ENCODE data around the gene NTN3. TPM values are rescaled to one million over a fixed set of nuclear protein-coding genes. Genes with fewer than 3 reads are reported as not detected.

The NTN3 gene
- total and polyA plus RNA-seq, 10 donors: 0.03 to 0.28 (median 0.13) TPM; not detected in 5

DNA sequence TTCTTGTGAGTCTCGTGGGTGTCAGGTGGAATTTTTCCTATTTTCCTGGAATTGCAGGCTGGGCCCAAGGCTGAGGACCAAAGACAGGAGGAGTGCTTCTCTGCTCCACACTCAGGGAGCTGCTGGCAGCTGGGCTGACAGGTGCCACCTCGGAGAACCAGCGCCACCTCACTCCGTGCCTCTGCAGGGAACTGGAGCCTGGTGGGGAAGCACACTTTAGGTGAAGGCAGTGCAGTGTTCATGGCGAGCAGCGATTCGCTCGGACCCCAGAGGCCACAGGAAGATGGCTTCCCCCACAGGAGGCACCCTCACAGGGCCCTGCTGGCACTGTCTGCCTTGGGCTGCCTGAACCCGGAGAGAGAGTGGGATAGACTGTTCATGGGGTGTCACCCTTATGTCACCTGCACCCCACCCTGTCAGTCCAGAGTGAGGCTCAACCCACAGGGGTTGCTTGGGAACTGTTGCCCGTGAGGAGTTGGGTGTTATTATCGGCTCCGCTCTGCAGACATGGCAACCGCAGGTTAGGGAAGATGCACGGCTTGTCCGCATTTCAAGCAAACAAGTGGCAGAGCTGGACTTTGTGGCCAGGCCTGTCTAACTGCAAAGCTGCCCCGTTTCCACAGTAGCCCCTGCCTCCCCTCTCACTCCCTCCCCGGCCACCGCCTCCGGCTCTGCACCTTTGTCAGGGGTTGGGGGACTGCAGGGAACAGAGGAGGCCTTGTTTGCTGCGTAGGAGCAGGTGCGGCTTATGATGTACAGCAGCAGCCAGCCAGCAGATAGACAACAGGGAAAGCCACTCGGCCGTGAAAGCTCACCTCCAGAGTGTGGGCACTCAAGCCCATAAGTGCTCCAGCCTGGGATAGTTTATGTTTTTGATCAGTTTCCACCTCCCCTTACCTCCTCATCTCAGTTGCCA lies 19.4 kb downstream of the NTN3 start:
- TF ChIP-seq, protein P1, sequence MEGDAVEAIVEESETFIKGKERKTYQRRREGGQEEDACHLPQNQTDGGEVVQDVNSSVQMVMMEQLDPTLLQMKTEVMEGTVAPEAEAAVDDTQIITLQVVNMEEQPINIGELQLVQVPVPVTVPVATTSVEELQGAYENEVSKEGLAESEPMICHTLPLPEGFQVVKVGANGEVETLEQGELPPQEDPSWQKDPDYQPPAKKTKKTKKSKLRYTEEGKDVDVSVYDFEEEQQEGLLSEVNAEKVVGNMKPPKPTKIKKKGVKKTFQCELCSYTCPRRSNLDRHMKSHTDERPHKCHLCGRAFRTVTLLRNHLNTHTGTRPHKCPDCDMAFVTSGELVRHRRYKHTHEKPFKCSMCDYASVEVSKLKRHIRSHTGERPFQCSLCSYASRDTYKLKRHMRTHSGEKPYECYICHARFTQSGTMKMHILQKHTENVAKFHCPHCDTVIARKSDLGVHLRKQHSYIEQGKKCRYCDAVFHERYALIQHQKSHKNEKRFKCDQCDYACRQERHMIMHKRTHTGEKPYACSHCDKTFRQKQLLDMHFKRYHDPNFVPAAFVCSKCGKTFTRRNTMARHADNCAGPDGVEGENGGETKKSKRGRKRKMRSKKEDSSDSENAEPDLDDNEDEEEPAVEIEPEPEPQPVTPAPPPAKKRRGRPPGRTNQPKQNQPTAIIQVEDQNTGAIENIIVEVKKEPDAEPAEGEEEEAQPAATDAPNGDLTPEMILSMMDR (IDR thresholded peaks at IDR 0.05 in 8 of 11, conservative IDR thresholded peaks at IDR 0.05 in 3 of 11): no peak
- no peak for TF ChIP-seq POLR2A (IDR thresholded peaks at IDR 0.05)
- no peak for TF ChIP-seq POLR2AphosphoS5 (IDR thresholded peaks at IDR 0.05)
- intact Hi-C loops (cut with DNase I; ENCODE audit: low total_unique reads): loop anchor here (10.0 kb wide), 1 partner anchor 56 kb away; no protein-coding TSS in a partner anchor
- DNase-seq: no peak
- Histone ChIP-seq H3K4me1 (peaks cover 7 to 37% (median 27%) of the 10 kb centered on the region in 6 donors), H3K9me3 (no peaks in the 10 kb centered on the region), H3K27ac (no peak overlapping the region), H3K36me3 (peaks cover 0 to 17% (median 0%) of the 10 kb centered on the region in 6 donors), H3K27me3 (replicated peaks in 1 of 7) (no peaks in the 10 kb centered on the region), H3K4me3 (no peak overlapping the region)
- 93 to 95% (median 95%) methylated on average over 20 to 23 of the region's 23 CpGs for WGBS, 5 donors

- H3K27me3 ChIP-seq (replicated peaks in 1 of 7): no peaks in the 10 kb centered on the region
- H3K4me1 ChIP-seq: peaks cover 0 to 22% (median 10%) of the 10 kb centered on the region in 6 donors
- intact Hi-C loops (cut with DNase I; ENCODE audit: low total_unique reads): loop anchor here (10.0 kb wide), 1 partner anchor 57 kb away; no protein-coding TSS in a partner anchor
- 93 to 97% (median 94%) methylated on average over 13 of the region's 13 CpGs for WGBS, 5 donors
- DNase-seq: no peak
- H3K36me3 ChIP-seq: peaks cover 0 to 28% (median 14%) of the 10 kb centered on the region in 6 donors
- TF ChIP-seq, protein P1 (IDR thresholded peaks at IDR 0.05 in 8 of 11, conservative IDR thresholded peaks at IDR 0.05 in 3 of 11): no peak
- TF ChIP-seq POLR2A (IDR thresholded peaks at IDR 0.05): no peak
- no peak for TF ChIP-seq POLR2AphosphoS5 (IDR thresholded peaks at IDR 0.05)
- H3K9me3 ChIP-seq: no peaks in the 10 kb centered on the region
- H3K27ac ChIP-seq: no peak overlapping the region
- no peak overlapping the region for H3K4me3 ChIP-seq
These were observed 21.2 kb downstream of the NTN3 start for GRCh38 chr16:2492292-2492691.

GRCh38 chr16:2493605-2494004 lies 22.5 kb downstream of the NTN3 start:
- Histone ChIP-seq H3K4me3 (no peak overlapping the region), H3K27ac (peak overlapping the region in 1 of 8 donors; percentile 43), H3K27me3 (replicated peaks in 1 of 7) (no peaks in the 10 kb centered on the region), H3K4me1 (peaks cover 0 to 16% (median 5%) of the 10 kb centered on the region in 6 donors), H3K9me3 (no peaks in the 10 kb centered on the region), H3K36me3 (peaks cover 0 to 41% (median 15%) of the 10 kb centered on the region in 6 donors)
- TF ChIP-seq, protein P1 (IDR thresholded peaks at IDR 0.05 in 8 of 11, conservative IDR thresholded peaks at IDR 0.05 in 3 of 11): no peak
- TF ChIP-seq POLR2A (IDR thresholded peaks at IDR 0.05) (no peak), POLR2AphosphoS5 (IDR thresholded peaks at IDR 0.05) (no peak)
- WGBS, 5 donors: 92 to 97% (median 96%) methylated on average over 5 to 6 of the region's 6 CpGs
- no peak for DNase-seq
- intact Hi-C loops (cut with DNase I; ENCODE audit: low total_unique reads): loop anchor here (10.0 kb wide), 1 partner anchor 59 kb away; no protein-coding TSS in a partner anchor

GRCh38 chr16:2494616-2495015 lies 23.5 kb downstream of the NTN3 start:
- intact Hi-C loops (cut with DNase I; ENCODE audit: low total_unique reads): loop anchor here (10.0 kb wide), 1 partner anchor 60 kb away; no protein-coding TSS in a partner anchor
- Histone ChIP-seq H3K4me3 (no peak overlapping the region), H3K4me1 (peaks cover 0 to 16% (median 5%) of the 10 kb centered on the region in 6 donors), H3K9me3 (no peaks in the 10 kb centered on the region), H3K27me3 (replicated peaks in 1 of 7) (no peaks in the 10 kb centered on the region), H3K36me3 (peaks cover 0 to 51% (median 17%) of the 10 kb centered on the region in 6 donors), H3K27ac (peak overlapping the region in 3 of 8 donors; percentile 27 to 43 (median 32))
- no peak for TF ChIP-seq POLR2AphosphoS5 (IDR thresholded peaks at IDR 0.05)
- no peak for TF ChIP-seq POLR2A (IDR thresholded peaks at IDR 0.05)
- DNase-seq: no peak
- 88 to 95% (median 94%) methylated on average over 5 of the region's 5 CpGs for WGBS, 5 donors
